GM13977 (cell line): ENCODE results near the gene ZNF766.
"Not testable (repeated sequence)": the region's sequence is repeated elsewhere in the genome, so short reads cannot be mapped to it uniquely, and the experiment has no call there.

Source experiments
- DNase-seq: peaks from one replicate; pipeline ENCODE4 v3.0.0; 2012; ENCODE audit warnings: low spot score
- in situ Hi-C: fragments of 300-500 bp; cut with MboI; formaldehyde crosslinking; loops from one replicate; pipeline ENCODE4 v1.12.0; 2022; ENCODE audit warnings: low sequenced_read_pairs, low pct_unique_long_range_greater_than_20kb, mixed read lengths, inconsistent platforms; ENCODE audit not compliant: unreplicated experiment
- TF ChIP-seq, protein P1 (sequence below): IDR thresholded peaks from 2 replicates; pipeline ENCODE4 v1.5.1; 2012; ENCODE audit warnings: mild to moderate bottlenecking, control low read depth; ENCODE audit not compliant: insufficient read depth; ENCODE audit errors: extremely low read depth, missing control alignments

The ZNF766 gene

DNA sequence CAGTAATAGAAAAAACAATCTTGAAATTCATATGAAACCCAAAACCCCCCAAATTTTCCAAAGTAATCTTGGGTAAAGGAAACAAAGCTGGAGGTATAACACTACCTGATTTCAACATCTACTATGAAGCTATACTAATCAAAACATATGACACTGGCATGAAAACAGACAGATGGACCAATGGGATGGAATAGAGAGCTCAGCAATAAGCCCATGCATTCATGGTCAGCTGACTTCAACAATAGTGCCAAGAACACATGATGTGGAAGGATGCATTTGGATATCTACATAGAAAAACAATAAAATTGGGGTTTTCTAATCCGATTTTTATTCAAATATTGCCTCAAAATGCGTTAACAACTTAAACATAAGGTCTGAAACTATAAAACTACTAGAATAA is 32.2 kb upstream of the ZNF766 start:
- in situ Hi-C loops = no loop called here
- TF ChIP-seq, protein P1, sequence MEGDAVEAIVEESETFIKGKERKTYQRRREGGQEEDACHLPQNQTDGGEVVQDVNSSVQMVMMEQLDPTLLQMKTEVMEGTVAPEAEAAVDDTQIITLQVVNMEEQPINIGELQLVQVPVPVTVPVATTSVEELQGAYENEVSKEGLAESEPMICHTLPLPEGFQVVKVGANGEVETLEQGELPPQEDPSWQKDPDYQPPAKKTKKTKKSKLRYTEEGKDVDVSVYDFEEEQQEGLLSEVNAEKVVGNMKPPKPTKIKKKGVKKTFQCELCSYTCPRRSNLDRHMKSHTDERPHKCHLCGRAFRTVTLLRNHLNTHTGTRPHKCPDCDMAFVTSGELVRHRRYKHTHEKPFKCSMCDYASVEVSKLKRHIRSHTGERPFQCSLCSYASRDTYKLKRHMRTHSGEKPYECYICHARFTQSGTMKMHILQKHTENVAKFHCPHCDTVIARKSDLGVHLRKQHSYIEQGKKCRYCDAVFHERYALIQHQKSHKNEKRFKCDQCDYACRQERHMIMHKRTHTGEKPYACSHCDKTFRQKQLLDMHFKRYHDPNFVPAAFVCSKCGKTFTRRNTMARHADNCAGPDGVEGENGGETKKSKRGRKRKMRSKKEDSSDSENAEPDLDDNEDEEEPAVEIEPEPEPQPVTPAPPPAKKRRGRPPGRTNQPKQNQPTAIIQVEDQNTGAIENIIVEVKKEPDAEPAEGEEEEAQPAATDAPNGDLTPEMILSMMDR = no peak
- no peak for DNase-seq

DNA sequence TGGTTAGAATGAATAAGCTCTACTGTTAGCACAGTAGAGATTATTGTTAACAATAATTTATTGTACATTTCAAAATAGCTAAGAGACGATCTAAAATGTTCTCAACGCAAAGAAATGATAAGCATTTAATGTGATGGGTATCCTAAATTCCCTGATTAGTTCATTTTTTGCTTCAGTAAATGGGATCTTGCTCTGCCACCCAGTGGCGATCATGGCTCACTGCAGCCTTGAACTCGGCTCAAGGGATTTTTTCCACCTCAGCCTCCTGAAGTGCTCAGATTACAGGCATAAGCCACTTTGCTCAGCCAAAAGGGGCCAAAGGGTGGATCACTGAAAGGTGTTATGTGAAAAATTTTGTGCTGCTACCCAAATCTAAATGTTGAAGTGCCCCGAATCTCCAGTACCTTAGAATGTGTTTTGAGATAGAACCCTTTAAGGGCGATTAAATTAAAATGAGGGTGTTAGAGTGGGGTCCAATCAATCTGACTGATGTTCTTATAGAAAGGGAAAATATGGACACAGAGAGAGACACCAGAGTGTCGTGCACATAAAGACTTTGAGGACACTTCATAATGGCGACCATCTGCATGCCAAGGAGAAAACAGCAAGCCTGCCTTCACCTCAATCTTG is 31.5 kb upstream of the ZNF766 start:
- in situ Hi-C loops = no loop called here
- no peak for DNase-seq

DNA sequence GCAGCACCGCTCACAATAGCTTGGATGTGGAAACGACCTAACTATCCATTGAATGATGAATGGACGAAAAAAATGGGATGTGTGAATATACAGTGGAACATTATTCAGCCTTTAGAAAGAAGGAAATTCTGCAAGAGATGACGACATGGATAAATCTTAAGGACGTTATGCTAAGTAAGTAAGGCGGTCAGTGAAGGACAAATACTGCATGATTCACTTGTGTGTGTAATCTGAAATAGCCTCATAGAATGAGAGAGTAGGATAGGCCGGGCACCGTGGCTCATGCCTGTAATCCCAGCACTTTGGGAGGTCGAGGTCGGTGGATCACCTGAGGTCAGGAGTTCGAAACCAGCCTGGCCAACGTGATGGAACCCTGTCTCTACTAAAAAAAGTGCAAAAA is 25.4 kb upstream of the ZNF766 start:
- TF ChIP-seq, protein P1 = no peak
- DNase-seq = no peak
- in situ Hi-C loops = no loop called here

More for the DNA sequence above, 31.5 kb upstream of the ZNF766 start:
- TF ChIP-seq, protein P1 = peak; percentile 93

DNA sequence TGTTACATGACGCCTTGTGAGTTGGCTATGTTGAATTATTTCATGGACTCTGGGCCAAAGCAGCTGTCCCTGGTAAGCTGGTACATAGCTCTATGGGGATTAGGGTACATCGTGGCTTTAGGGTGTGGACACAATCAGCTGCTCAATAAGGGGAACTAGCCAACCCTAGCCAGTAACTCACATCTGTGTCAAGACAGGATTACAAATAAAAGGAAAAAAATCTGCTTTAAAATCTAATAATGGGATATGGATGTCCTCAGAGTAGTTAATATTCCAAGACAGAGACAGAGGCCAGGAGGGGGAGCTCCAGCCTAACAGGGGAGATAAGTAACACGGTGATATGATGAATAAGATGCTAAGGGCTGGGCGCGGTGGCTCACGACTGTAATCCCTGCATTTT is 21.1 kb upstream of the ZNF766 start:
- in situ Hi-C loops = no loop called here
- DNase-seq = no peak
- TF ChIP-seq, protein P1 = peak; percentile 60

DNA sequence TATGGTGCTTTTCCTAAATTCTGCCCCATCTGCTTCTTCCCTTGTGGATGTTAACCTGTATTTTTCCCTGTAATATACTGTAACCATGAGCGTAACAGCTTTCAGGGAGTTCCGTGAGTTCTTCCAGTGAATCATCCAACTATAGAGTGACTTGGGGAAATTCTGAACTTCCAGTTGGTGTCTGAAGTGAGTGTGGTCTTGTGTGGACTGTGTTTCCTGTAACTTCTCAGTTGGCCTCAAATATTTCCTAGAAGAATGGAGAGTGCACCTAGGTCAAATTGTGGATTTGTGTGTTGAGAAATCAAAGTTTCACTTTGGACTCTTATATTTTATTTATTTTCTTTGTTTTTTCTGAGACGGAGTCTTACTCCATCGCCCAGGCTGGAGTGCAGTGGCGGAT is 11.0 kb upstream of the ZNF766 start:
- in situ Hi-C loops = no loop called here
- TF ChIP-seq, protein P1 = no peak

DNA sequence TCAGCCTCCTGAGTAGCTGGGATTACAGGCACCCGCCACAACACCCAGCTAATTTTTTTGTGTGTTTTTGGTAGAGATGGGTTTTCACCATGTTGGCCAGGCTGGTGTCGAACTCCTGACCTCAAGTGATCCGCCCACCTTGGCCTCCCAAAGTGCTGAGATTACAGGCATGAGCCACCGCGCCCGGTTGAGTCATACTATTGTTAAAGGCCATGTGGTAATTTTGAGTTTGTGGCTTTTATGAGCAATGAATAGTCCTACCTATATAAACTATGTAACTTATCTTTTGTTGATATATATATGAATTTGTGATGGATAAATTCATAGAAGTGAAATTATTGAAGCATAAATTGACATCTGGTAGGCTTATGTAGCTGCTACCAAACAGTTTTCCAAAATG is 3.8 kb upstream of the ZNF766 start:
- in situ Hi-C loops, DNase-seq: not testable (repeated sequence)

More for the DNA sequence above, 11.0 kb upstream of the ZNF766 start:
- DNase-seq = no peak

DNA sequence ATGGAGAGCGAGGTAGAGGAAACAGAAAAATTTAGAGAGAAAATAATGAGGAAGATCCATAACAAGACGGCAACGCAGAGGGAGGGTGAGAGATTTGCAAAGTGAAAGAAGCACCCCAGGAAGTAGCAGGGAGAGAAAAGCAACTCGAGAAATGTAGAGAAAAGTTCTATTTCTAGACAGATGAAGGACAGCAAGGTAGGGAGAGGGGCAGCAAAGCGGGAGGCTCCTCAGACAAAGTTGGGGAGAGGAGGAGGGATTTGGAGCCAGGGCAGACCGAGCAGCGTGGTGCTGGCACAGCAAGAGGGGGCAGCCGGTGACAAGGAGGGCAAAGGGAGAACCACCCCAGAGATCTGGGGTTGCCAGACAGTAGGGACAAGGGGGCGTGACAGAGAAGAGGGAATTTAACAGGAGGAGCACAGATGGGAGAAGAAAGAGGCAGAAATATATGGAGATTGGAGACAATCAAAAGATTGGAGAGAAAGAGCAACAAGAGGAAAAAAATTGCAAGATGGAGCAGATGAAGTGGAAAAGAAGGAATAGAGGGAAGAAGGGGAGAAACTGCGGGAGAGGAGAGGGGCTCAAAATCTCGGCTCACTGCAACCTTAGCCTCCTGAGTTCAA is 989 bp downstream of the ZNF766 start:
- in situ Hi-C loops = no loop called here
- DNase-seq = peak; percentile 32
- TF ChIP-seq, protein P1 = no peak
